ENCODE data around the gene FAM221A.

- TF ChIP-seq KAT2B (IDR thresholded peaks at IDR 0.05; ENCODE audit: low read depth, low read length), result no peak
- TF ChIP-seq EP300 (IDR thresholded peaks at IDR 0.05; ENCODE audit: low read length), result no peak
Measured at GRCh38 chr7:23714579-23714978, 34.6 kb downstream of the FAM221A start.

Measured in K562 (cell line).